ENCODE data around the gene RSBN1.
"Not testable (repeated sequence)": the region's sequence is repeated elsewhere in the genome, so short reads cannot be mapped to it uniquely, and the experiment has no call there.

RSBN1 gene

DNA sequence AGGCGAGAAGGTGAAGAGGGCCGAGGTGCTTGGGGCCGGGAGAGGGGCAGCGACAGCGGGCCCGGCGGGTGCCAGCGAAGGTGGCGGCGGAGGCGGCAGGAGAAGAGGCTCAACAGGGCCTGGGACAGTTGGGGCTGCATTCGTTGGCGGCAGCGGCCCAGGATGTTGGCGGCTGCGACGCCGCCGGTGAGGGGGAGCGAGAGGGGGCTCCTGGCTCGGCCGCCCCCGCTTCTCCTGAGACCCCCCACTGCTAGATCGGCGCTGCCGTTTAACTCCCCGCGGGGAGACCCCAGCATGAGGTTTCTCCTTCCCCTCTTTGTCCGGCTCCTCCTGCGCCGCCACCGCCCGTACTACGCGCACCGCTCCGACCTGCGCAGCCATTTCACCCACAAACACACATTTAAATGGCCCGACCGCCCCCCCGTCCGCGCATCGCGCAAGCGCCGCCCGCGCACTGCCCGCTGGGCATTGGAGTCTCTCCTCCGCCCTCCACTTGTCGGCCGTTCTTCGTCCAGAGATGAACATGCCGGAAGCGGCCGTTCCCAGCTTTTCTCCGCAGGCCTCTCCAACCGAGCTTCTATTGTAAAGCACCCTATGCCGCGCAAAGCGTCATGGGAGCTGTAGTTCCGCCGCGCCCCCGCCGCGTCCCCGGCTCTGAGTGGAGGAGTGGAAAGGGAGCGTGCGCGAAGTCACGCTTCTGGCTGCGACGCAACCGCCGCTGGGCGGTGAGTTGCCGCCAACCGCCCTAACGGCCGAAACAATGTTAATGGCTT, at the start of gene RSBN1:
RSBN1 (minus strand) TSS at position 589 of the 773 bp plus-strand sequence; CDS start at position 525, 64 bp downstream.
- DNase-seq (ENCODE audit: low read depth in 2 of 2) = peak; percentile 98

DNA sequence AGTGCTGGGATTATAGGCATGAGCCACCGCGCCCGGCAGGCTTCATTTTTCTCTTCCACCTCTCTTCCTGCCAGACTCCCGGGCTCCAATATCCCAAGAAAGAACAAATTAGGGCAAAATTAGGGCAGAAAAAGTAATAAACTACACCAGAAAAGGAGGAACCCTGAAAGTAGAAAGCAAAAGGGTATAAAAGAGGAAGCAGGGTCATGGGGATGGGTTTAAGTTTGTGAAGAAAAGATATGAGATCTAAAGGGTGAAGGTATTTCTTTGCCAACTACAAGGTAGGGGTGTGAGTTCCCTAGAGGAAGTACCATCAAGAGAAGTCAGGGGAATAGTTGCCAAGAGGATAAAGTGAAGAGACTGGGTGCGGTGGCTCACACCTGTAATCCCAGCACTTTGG, 49.4 kb upstream of the RSBN1 start:
- no peak for DNase-seq (ENCODE audit: low read depth in 2 of 2)

DNA sequence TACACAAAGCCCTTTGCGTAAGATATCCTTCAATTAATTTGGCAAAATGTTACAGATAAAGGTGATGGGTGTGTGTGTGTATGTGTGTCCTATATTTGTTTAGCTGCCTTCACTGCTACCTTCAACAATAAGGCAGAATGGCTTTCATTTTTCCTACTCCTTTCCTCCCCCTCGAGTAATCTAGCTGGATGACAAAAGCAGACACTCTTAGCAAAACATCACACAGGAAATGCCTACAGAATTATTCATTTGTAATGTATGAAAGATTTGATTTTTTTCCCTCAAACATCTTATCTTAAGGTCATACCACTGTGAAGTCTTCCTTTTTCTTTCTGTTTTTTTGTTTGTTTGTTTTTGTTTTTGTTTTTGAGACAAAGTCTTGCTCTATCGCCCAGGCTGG, 48.6 kb upstream of the RSBN1 start:
- no peak for DNase-seq (ENCODE audit: low read depth in 2 of 2)

DNA sequence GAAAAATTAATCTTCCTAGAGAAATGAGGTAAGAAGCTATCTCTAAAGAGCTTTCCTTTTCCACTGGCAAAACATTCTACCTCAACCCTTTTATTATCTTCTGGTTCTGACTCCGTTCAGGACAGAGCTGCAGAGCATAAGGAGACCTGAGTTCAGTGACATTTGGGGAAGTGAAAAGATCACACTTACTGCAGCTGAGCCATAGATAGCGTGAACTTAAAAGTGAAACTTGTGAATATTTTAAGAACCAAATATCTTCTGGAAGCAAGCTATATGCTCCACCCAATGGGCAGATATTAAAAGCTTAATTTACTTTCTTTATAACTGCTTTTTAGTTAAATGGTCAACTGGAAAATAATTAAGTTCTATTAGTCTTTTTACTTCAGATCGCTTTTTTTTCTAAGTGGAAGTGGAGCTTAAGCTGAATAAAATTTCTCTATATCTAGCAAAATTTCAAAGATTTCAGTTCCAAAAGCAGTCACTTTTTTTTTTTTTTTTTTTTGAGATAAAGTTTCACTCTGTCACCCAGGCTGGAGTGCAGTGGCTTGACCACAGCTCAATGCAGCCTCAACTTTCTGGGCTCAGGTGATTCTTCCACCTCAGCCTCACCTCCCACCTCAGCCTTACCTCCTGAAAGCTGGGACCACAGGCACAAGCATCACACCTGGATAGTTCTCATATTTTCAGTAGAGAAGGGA, 47.4 kb upstream of the RSBN1 start:
- no peak for DNase-seq (ENCODE audit: low read depth in 2 of 2)

DNA sequence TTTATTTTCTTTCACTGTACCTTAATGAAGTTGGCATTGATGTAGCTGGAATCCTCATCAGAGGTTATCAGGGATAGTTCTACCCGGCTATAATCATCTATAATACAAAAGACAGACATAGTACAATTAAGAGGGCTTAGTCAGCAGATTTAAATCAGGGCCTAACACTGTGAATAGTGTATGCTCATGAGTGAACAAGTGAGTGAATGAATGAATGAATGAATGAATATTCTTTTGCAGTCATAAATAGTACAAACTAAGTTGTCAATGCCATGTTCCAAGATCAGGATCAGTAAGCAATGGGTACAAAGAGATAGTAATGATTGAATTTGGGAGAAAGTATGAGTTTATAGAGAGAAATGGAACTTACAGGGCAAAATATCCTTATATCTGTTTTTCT, 46.7 kb upstream of the RSBN1 start:
- no peak for DNase-seq (ENCODE audit: low read depth in 2 of 2)

DNA sequence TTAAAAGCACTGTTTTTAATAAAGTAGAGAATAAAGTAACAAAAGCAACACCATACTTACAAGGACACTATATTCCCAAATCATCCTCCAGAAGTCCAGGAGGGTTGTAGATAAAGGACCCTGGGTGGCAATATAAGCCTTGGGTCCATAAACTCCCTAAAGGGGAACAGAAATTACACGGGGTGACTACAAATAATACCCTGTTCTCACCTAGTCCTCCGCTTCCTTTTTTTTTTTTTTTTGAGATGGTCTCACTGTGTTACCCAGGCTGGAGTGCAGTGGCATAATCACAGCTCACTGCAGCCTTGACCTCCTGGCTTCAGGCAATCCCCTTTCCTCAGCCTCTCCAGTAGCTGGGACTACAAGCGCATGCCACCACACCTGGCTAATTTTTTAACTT, 46.1 kb upstream of the RSBN1 start:
- DNase-seq (ENCODE audit: low read depth in 2 of 2) = no peak

DNA sequence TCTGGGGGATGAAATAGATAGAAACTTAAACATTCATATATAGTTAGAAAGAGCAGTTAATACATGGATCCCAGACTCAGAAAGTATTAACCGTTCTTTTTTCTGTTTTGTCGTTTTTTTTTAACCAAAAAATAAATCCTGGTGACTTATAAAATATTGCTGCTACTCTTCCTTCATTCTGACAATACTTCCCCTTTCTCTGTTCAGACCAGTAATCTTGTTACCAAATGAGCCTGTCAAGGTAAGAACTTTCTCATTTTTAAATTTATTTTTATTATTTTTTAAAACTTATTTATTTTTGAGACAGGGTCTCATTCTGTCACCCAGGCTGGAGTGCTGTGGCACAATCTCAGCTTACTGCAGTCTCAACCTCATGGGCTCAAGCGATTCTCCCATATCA, 45.5 kb upstream of the RSBN1 start:
- no peak for DNase-seq (ENCODE audit: low read depth in 2 of 2)

DNA sequence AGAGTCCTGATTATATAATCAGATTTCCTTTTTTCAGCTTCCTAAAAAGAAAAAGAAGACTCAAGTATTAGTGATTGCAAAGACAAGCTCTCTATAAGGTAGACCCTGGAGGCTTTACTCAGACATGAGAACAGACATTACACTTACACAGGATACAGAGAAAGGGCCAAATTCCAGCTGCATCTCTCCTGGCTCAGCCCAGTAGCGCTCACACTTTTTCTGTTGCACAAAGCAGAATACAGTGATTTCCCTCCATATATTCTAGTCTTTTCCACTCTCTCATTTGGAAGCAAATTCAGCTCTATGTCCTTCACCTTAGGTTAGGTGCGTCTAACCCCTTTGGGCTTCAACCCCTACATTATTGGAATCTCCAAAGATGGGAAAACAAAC, 44.1 kb upstream of the RSBN1 start:
- no peak for DNase-seq (ENCODE audit: low read depth in 2 of 2)

DNA sequence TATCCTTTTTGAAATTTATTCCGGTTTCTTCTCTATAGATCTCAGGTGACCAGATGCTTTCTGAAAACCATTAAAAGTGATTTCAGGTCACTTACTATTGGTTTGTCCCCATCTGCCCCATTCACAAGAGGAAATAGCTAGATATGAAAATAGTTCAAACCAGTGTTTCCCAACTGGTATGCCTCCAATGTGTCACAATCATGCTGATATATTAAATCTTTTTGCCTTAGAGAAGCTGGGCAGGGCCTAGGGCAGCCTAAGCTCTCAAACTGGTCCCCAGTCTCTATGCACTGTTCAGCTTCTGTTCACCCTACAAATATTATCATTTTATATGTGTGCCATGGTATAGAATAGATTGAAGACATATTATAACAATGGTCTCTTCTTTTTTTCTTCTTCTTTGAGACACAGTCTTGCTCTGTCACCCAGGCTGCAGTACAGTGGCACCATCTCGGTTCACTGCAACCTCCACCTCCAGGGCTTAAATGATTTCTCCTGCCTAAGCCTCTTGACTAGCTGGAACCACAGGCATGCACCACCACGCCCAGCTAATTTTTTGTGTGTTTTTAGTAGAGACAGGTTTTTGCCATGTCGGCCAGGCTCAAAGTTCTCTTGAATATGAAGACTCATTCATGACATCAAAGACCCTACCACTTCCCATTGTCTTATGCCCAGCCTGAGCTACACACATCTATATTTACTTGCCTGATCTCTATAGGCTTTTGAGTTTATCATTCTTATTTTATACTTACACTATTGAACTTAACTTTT, 43.5 kb upstream of the RSBN1 start:
- DNase-seq (ENCODE audit: low read depth in 2 of 2) = no peak

DNA sequence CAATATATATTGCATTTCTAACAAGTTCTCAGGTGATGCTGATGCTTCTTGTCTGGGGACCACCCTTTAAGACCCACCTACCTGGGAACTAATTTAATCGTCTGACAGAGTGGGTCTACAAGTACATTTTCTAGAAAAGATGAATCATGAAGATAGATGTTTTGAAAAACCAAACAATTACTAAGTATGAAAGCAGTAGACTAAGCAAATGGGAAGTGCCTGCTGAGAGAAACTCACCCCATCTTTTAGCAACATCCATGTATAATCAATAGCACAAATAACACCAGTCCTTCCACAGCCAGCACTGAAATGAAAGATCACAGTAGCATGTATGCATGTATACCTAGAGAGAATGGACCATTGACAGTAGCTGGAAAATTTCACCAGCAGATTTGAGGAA, 42.0 kb upstream of the RSBN1 start:
- no peak for DNase-seq (ENCODE audit: low read depth in 2 of 2)

DNA sequence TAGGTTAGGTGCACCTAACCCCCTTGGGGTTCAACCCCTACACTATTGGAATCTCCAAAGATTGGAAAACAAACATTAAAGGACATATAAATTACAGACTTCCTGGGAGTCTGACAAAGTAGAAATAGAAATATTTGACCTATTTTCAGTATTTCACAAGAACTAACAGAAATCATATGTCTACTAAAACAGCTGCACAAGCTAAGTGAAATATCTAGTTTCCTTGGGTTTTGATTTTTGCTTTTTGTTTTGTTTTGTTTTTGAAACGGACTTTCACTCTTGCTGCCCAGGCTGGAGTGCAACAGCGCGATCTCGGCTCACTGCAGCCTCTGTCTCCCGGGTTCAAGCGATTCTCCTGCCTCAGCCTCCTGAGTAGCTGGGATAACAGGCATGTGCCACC, 40.4 kb upstream of the RSBN1 start:
- not testable (repeated sequence) for DNase-seq (ENCODE audit: low read depth in 2 of 2)

DNA sequence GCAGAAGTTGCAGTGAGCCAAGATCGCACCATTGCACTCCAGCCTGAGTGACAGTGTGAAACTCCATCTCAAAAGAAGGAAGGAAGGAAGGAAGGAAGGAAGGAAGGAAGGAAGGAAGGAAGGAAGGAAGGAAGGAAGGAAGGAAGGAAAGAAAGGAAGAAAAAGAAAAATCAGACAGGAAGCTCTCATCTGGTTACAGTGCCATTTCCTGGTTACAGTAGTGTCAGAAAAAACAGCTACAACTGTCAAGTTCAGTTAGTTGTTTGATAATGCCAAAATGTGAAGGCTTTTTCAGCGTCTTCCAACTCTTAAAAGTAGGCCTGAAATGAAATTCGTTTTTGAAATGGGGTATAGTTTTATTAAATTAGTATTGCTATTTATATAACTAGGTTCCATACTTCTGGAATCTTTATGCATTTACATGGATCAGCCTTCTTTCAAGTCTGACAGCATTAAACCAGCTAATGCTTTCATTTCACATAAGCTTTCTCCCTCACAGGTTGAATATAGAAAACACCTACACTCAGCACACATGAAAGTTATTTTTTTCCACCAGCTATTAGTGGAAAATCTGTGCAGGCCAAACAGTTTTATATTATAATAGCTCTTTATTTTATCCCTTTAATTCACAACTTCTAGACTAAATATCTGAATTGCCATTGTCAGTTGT, 38.0 kb upstream of the RSBN1 start:
- no peak for DNase-seq (ENCODE audit: low read depth in 2 of 2)

DNA sequence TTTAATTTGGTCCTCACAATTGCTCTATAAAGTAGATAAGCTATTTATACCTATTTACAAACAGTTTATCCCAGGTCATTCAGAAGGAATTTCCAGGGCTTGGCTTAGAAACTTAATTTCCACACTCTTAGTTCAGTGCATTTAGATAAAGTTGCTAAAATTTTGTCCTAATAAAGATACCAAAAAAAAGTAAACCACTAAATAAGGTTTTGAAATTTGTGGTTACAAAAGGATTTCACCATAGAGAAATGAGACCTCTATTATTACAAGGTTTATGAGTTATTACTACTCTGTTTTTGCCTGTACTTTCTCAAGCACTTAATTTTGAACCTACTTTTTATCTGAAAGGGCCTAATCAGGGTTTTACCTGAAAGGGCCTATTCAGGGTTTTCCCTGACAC, 36.8 kb upstream of the RSBN1 start:
- DNase-seq (ENCODE audit: low read depth in 2 of 2) = no peak

DNA sequence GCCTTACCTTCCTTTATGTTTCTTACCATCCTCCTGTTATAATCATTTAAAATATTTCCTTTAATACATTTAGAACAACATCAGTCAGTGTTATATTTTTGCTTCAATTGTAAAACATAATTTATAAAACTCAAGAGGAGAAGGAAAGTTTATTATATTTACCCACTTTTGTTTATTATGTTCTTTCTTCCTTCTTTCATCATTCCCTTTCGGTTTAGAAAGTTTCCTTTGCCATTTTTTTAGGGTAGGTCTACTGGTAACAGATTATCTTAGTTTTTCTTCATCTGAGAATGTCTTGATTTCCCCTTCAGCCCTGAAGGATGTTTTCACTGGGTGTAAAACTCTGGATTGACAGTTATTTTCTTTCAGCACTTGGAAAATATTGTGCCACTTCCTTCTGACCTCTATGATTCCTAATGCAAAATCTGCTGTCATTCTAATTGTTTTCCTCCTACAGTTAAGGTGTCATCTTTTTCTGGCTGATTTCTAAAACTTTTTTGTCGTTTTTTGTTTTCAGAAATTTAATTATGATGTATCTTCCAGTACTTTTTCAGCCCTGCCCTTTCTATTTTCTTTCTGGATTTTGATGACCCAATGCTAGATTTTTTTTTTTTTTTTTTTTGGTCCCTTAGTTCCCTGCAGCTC, 34.2 kb upstream of the RSBN1 start:
- no peak for DNase-seq (ENCODE audit: low read depth in 2 of 2)

DNA sequence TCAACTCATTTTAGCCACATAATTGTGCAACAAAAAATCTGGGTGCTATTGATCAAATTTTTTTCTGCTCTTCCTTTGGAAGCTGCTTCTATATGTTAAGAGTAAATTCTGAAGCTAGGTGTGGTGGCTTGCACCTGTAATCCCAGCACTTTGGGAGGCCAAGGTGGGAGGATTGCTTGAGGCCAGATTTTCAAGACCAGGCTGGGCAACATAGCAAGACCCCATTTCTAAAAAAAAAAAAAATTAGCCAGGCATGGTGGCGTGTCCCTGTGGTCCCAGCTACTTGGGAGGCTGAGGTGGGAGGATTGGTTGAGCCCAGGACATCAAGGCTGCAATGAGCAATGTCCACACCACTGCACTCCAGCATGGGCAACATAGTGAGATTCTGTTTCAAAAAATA, 24.3 kb upstream of the RSBN1 start:
- no peak for DNase-seq (ENCODE audit: low read depth in 2 of 2)

DNA sequence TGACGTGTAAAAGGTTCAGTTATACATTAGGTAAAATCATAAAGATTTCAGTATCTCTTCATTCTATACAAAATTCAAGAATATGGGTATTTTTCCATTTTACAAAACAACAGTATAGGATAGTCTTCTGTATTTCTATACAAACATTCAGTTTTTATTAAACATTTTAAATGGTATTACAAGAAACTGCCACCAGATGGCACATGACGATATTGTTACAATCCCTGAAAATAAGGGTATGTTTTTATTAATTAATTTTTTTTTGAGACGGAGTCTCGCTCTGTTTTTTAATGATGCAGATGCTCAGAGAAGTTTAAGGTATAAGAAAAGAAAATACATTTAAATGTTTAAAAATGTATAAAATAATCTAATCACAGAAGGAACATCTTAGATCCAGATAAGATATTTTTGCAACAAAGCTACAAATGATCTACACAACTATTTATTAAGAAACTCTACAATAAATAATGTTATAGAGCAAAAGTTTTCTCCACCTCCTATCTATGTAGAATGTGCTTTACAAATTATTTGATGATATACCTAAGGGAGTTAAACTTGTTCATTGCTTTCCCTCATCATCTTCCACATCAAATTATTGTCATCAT, 23.5 kb upstream of the RSBN1 start:
- no peak for DNase-seq (ENCODE audit: low read depth in 2 of 2)

DNA sequence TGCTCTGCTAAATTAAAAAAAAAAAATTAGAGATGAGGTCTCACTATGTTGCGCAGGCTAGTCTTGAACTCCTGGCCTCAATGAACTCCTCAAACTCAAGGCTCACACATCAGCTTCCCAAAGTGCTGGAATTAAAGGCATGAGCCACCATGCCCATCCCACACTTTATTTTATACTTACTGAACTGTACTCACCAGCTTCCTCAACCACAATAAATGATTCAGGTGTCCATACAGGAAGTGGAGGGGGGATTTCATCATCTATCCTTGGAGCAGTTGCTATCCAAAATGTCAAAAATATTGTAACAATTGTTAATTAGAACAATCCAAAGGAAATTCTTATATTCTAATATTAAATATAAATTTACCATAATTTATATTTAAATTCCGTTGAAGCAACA, 22.4 kb upstream of the RSBN1 start:
- no peak for DNase-seq (ENCODE audit: low read depth in 2 of 2)

DNA sequence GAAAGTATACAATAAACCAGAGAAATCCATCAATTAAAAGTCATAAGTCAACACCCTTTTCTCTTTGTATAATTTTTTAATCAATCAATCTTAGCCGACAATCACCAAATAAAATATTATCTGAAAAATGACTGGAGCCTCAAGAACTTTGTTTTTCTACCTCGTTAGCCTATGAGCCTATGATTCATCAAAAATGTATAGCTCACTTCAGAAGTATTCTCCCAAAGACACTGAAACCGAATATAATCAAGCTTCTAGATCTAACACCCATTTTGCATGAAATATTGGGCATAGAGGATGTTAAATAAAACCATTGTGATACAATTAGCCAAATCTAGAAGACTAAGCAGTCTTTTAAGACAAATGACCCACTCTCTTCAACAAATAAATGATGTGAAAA, 17.8 kb upstream of the RSBN1 start:
- DNase-seq (ENCODE audit: low read depth in 2 of 2) = no peak

DNA sequence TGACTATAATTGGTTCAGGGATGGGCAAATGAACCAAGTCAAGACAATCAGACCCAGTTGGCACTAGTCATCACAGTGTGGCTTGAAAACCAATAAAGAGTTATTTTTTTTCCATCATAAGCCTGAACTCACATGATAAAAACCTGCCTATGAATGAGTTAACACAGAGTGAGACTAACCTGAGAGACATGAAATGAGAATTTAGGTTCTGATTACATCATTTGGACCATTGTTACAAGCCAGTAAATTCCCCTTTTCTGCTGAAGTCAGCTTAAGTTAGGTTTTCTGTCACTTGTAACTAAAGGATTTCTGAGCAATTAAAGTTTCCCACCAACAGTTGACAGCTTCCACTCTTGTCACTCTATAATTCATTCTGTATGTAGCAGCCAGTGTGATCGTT, 9.6 kb upstream of the RSBN1 start:
- DNase-seq (ENCODE audit: low read depth in 2 of 2) = no peak

DNA sequence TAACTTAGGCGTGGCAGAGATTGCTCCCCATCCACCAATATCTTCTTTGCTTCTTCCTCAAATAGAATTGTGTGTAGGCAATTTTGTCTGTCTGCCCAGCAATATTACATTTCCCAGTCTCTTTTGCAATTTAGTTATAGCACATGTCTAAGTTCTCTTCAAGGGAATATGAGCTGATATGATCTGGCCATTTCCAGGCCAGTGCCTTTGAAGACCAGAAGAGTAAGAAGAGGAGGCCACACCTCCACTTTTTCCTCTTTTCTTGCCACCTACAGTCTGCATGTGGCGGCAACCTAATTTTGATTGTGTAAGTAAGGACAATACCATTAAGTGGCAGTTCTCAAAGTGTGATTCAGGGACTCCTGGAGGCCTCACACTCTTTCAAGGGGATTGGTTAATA, 6.3 kb upstream of the RSBN1 start:
- DNase-seq (ENCODE audit: low read depth in 2 of 2) = no peak

DNA sequence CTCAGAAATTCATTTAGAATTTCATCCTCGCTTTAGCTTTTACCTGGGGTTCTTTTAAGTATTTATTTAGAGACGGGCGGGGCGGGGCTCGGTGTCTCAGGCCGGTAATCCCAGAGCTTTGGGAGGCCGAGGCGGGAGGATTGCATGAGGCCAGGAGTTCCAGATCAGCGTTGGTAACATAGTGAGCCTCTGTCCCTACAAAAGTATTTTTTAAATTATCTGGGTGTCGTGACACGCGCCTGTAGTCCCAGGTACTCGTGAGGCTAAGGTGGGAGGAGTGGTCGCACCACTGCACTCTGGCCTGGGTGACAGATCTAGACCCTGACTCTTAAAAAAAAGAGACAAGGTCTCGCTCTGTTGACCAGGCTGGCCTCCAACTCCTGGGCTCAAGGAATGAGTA, 942 bp upstream of the RSBN1 start:
- no peak for DNase-seq (ENCODE audit: low read depth in 2 of 2)
